Gastroesophageal sphincter (tissue), 3 donors: Measurements from ENCODE around the gene FAM171A2.

ENCODE experiments used
- EP300 ChIP-seq: sonication (generic); formaldehyde crosslinking; IDR thresholded peaks from one replicate; pipeline ENCODE4 v1.6.1; 2017; ENCODE audit warnings: antibody characterized with exemption, mild to moderate bottlenecking
- POLR2A ChIP-seq, 2 donors: fragments of 450-650 bp; IDR thresholded peaks; one replicate each; pipeline ENCODE4 v1.6.1; 2017; ENCODE audit warnings: antibody characterized with exemption in 2 of 2, mild to moderate bottlenecking in 2 of 2, moderate library complexity in 1 of 2
- POLR2AphosphoS5 ChIP-seq: sonication (generic); formaldehyde crosslinking; IDR thresholded peaks from one replicate; pipeline ENCODE4 v1.6.1; 2017; ENCODE audit warnings: antibody characterized with exemption
- TF ChIP-seq, protein P1 (sequence below), 4 experiments: fragments of 200-600 bp in 2 of 4; fragments of 450-650 bp in 2 of 4; sonication (generic) in 1 of 4; IDR thresholded peaks; one replicate each; pipeline ENCODE4 v1.5.1; 2017 to 2019; ENCODE audit warnings: antibody characterized with exemption in 4 of 4, mild to moderate bottlenecking in 2 of 4, moderate library complexity in 2 of 4

GRCh38 chr17:44334315-44334714 is 29.3 kb downstream of the FAM171A2 start:
- no peak for TF ChIP-seq POLR2AphosphoS5
- TF ChIP-seq, protein P1, sequence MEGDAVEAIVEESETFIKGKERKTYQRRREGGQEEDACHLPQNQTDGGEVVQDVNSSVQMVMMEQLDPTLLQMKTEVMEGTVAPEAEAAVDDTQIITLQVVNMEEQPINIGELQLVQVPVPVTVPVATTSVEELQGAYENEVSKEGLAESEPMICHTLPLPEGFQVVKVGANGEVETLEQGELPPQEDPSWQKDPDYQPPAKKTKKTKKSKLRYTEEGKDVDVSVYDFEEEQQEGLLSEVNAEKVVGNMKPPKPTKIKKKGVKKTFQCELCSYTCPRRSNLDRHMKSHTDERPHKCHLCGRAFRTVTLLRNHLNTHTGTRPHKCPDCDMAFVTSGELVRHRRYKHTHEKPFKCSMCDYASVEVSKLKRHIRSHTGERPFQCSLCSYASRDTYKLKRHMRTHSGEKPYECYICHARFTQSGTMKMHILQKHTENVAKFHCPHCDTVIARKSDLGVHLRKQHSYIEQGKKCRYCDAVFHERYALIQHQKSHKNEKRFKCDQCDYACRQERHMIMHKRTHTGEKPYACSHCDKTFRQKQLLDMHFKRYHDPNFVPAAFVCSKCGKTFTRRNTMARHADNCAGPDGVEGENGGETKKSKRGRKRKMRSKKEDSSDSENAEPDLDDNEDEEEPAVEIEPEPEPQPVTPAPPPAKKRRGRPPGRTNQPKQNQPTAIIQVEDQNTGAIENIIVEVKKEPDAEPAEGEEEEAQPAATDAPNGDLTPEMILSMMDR (IDR thresholded peaks at IDR 0.05), result no peak
- TF ChIP-seq POLR2A (IDR thresholded peaks at IDR 0.05), result no peak
- TF ChIP-seq EP300, result no peak
